HuH-7.5 (cell line): Measurements from ENCODE around the gene JADE1.
A peak's percentile ranks its signal among the peaks of the same experiment; 100 is the strongest.

Experiments
- DNase-seq: peaks from one replicate; pipeline ENCODE4 v3.0.0; 2011; ENCODE audit warnings: low spot score

Gene JADE1

DNA sequence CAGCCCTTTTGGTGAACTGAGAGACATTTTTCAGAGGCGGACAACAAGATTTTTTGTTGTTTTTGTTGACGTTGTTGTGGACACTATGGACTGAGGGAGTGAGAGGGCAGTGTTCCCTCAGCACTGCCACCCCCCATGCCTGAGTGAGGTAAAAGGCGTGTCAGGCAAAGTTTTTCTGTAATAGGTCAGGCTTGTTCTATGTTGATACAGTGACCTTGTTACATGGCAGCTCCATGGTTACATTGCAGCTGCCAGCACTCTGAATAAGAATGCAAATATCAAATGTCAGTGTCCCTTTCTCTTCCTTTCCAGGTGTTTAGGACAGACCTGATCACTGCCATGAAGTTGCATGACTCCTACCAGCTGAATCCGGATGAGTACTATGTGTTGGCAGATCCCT lies 36.6 kb downstream of the JADE1 start:
- no peak for DNase-seq

- no peak for DNase-seq
These were observed 37.7 kb downstream of the JADE1 start for GRCh38 chr4:128847082-128847724.

- no peak for DNase-seq
These were observed 39.0 kb downstream of the JADE1 start for GRCh38 chr4:128848461-128848860.

DNA sequence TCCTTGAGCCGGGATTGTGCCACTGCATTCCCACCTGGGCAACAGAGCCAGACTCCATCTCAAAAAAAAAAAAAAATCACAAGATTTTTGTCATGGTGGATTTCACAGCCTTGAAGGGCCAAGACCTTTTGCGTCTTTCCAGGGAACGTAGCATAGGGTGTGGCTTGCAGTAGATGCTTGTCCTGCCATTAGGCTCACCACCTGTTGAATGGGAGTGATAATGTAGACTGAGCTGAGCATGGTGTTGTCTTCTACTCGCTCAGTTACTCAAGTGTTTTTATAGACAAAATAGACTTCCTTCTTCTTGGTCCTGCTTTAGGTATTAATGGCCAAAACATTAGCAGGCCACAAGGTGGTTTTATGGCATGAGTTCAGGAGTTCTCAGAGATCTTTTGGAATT lies 40.8 kb downstream of the JADE1 start:
- no peak for DNase-seq

GRCh38 chr4:128853741-128854140 lies 44.2 kb downstream of the JADE1 start:
- DNase-seq, result no peak

GRCh38 chr4:128854433-128854832 lies 44.9 kb downstream of the JADE1 start:
- no peak for DNase-seq

GRCh38 chr4:128855621-128856020 lies 46.1 kb downstream of the JADE1 start:
- no peak for DNase-seq

- DNase-seq, result no peak
These were observed 46.7 kb downstream of the JADE1 start for GRCh38 chr4:128856246-128856645.

DNA sequence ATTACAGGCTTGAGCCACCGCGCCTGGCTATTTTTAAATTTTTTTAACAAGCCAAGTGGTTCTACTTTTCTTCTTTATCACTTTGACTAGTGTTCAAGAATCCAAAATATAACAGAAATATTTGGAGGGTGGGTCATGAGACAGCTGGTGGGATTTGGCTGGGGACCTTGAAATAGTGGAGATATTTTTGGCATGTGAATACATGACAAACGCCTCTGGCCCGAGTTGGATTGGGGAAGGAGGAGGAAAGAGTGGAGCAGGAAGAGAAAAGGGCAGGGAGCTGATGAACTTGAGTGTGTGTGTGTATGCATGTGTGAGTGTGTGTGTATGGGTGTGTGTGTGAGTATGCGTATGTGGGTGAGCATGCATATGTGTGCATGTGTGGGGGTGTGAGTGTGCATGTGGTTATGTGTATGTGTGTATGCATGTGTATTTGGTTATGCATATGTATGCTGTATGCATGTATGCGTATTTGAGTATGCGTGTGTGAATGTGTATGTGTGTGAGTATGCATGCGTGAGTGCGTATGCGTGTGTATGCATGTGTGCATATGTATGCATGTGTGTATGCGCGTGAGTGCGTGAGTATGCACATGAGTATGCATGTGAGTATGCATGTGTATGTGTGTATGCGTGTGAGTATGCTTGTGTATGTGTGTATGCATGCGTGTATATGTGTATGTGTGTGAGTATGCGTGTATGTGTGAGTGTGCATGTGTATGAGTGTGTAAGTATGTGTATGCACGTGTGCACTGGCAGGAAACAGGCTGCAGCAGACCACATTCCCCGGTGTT lies 49.6 kb downstream of the JADE1 start:
- DNase-seq, result no peak

GRCh38 chr4:128859887-128860677 lies 50.6 kb downstream of the JADE1 start:
- DNase-seq, result no peak

DNA sequence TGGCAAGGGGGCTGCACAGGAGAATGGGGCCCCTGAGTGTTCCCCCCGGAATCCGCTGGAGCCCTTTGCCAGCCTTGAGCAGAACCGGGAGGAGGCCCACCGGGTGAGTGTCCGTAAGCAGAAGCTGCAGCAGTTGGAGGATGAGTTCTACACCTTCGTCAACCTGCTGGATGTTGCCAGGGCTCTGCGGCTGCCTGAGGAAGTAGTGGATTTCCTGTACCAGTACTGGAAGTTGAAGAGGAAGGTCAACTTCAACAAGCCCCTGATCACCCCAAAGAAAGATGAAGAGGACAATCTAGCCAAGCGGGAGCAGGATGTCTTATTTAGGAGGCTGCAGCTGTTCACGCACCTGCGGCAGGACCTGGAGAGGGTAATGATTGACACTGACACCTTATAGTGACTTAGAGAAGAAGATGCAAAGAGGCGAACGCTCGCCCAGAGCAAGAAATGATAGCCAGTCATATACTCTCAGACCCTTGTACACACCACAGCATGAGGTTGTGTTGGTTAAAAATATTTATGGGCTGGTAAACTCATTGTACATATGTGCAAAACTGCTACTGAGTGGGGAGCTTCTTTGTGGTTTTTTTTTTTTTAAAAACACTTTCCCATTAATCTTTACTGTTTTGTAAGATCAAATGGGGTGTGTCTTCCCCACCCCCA lies 52.5 kb downstream of the JADE1 start:
- no peak for DNase-seq

DNA sequence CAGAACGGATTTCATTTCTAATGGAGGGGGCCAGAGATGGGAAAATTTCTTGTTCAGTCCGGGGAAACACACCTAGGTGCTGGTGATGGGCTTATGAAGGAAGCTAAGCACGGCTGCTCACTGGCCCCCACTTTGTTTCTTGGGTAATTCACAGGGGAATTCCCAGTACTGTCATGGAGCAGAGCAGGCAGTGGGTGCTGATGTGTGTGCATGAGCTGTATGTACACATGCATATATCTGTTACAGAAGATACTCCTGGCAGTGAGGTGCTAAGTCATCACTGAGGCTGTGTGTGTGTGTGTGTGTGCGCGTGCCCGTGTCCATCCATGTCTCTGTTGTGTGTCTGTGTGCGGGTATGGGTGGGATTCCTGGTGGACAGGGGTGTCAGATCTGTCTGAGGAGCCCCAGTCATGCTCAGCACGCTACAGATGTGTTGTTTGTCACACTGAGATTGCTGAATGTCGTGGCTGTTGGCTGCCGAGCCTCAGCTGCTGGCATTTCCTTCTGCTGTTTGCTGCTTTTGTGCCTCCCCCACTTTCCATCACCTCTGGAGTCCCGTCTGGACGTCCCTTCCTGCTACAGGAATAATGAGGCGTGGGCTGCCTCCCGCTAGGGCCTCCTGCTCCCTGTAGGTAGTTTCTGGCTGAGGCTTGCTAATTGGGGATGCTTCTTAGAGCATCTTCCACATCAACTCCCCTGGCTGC lies 53.3 kb downstream of the JADE1 start:
- DNase-seq, result no peak

DNA sequence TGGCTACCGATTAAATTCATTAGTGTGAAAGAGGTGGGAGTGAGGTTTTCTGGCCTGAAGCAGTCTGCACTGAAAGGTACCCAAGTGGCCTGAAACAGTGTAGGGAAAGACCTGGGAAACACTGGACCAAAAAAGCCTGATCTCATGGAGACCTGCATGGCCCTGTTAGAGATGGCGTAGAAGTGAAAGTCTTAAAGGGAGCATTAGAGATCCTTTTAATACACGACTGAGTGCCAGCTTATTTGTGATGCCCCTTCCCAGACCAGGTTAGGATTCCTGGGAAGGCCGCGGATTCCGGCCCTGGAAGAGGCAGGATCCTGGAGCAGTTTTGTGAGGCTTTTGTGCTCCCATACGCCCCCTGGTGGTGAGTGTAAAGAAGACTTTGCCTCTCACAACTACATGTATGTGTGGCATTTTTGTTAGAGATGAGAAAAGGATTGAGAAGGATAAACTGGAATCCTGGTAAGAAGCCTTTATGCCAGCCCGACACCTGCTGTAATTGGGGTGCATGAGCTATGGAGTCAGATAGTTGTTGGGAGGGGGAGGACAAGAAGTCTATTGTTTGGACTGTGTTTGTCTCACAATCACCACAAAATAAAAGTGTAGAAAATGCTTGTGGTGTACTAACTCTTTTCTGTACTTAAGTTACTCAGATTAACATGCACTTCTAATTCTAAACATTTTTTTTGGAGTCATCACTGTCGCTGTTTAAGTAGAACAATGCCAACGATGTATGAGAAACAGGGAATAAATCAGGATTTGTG lies 54.0 kb downstream of the JADE1 start:
- DNase-seq, result peak; percentile 23

DNA sequence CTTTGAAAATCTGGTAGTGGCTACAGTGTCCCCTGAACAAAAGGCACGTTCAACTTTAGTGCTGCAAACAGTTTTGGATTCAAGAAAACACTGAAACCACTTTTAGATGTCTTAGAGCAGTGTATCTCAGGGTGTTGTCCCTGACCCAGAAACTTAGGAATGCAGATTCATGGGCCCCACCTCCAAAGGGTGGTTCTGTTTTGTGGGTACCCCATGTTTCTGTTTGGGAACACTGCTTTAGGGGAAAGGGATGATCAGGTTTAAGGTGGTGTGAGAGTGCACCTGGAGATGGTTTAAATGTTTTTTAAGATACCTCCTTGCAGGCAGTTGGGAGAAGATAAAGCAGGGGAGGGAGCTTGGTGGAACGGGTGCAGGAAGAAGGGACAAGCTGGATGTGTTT lies 55.6 kb downstream of the JADE1 start:
- no peak for DNase-seq

- DNase-seq, result no peak
These were observed 56.8 kb downstream of the JADE1 start for GRCh38 chr4:128866269-128866668.

DNA sequence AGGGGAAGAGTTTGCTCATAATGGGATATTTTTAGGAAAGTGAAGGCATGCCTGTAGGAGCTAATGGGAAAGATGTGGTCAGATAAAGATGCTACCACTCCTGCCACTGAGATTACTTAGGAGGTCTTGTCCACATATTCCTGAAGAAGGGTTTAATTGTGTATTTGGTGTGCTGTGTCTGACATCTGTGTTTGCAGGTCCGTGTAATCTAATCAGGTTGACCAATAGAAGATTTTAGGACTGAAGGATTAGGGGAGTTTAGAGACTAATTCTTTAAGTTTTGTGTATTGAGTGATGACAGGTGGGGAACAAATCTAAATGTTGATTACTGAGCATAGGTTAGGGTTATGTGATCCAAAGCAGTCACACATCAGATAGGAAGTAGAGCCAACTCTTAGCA lies 57.2 kb downstream of the JADE1 start:
- no peak for DNase-seq

GRCh38 chr4:128868758-128869157 lies 59.3 kb downstream of the JADE1 start:
- DNase-seq, result no peak

GRCh38 chr4:128869776-128870509 lies 60.4 kb downstream of the JADE1 start:
- no peak for DNase-seq

- DNase-seq, result no peak
These were observed 62.4 kb downstream of the JADE1 start for GRCh38 chr4:128871948-128872347.

DNA sequence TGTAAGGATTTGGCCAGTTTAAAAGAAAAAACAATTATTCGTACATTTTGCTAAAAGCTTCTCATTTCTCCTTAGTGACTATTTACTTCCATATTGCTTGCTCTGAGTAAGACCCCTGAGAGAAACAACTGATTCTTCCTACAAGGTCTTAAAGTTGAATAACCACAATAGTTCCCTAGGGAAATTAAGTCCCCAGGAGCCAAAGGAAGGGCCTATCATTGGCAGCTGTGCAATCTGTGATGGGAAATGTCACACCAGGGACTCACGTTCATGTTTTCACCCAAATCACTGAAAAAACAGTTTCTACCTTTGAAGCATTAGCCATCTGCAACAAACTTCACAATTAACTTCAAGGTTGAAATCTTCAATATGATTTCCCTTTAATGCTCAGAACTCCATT lies 66.7 kb downstream of the JADE1 start:
- DNase-seq, result no peak
